HG03196 (cell line): ENCODE measurements around the gene USP28.
A peak's percentile ranks its signal among the peaks of the same experiment; 100 is the strongest.
"Not testable (repeated sequence)": the region's sequence is repeated elsewhere in the genome, so short reads cannot be mapped to it uniquely, and the experiment has no call there.

Experiments used
- ATAC-seq: cut with Tn5 transposase; IDR thresholded peaks from one replicate; pipeline ENCODE4 v1.9.1; 2021; ENCODE audit not compliant: unreplicated experiment

USP28 gene

GRCh38 chr11:113840932-113841664 lies 34.3 kb downstream of the USP28 start:
- ATAC-seq, result no peak

- peak; percentile 81 for ATAC-seq
Observed at GRCh38 chr11:113839842-113840241, 35.5 kb downstream of the USP28 start.

GRCh38 chr11:113838005-113838404 lies 37.4 kb downstream of the USP28 start:
- ATAC-seq, result no peak

- no peak for ATAC-seq
Observed at GRCh38 chr11:113835306-113835705, 40.1 kb downstream of the USP28 start.

GRCh38 chr11:113833151-113833550 lies 42.2 kb downstream of the USP28 start:
- no peak for ATAC-seq

GRCh38 chr11:113831314-113831713 lies 44.1 kb downstream of the USP28 start:
- peak; percentile 75 for ATAC-seq

- ATAC-seq, result no peak
Observed at GRCh38 chr11:113829751-113830150, 45.6 kb downstream of the USP28 start.

GRCh38 chr11:113828191-113828590 lies 47.2 kb downstream of the USP28 start:
- no peak for ATAC-seq

- no peak for ATAC-seq
Observed at GRCh38 chr11:113827477-113827876, 47.9 kb downstream of the USP28 start.

- ATAC-seq, result no peak
Observed at GRCh38 chr11:113818426-113818825, 56.9 kb downstream of the USP28 start.

GRCh38 chr11:113817626-113818025 lies 57.7 kb downstream of the USP28 start:
- ATAC-seq, result no peak

- ATAC-seq, result no peak
Observed at GRCh38 chr11:113817162-113817561, 58.2 kb downstream of the USP28 start.

- ATAC-seq, result no peak
Observed at GRCh38 chr11:113814181-113814580, 61.2 kb downstream of the USP28 start.

GRCh38 chr11:113808931-113809330 lies 66.4 kb downstream of the USP28 start:
- ATAC-seq, result no peak

- no peak for ATAC-seq
Observed at GRCh38 chr11:113806406-113806805, 69.0 kb downstream of the USP28 start.

GRCh38 chr11:113805640-113806039 lies 69.7 kb downstream of the USP28 start:
- ATAC-seq, result no peak

- ATAC-seq, result no peak
Observed at GRCh38 chr11:113802621-113803020, 72.8 kb downstream of the USP28 start.

GRCh38 chr11:113796663-113797259 lies 78.6 kb downstream of the USP28 start:
- no peak for ATAC-seq

- no peak for ATAC-seq
Observed at GRCh38 chr11:113789675-113790320, 85.6 kb downstream of the USP28 start.

GRCh38 chr11:113789016-113789415 lies 86.4 kb downstream of the USP28 start:
- not testable (repeated sequence) for ATAC-seq

- no peak for ATAC-seq
Observed at GRCh38 chr11:113782134-113782533, 93.2 kb downstream of the USP28 start.

GRCh38 chr11:113781682-113782081 lies 93.7 kb downstream of the USP28 start:
- ATAC-seq, result no peak
